EH (cell line): ENCODE measurements around the gene MAML2.
"Not testable (repeated sequence)": the region's sequence is repeated elsewhere in the genome, so short reads cannot be mapped to it uniquely, and the experiment has no call there.

Experiments used
- DNase-seq: peaks from one replicate; pipeline ENCODE4 v3.0.0-alpha.2; 2015; ENCODE audit warnings: low read depth

MAML2 gene

DNA sequence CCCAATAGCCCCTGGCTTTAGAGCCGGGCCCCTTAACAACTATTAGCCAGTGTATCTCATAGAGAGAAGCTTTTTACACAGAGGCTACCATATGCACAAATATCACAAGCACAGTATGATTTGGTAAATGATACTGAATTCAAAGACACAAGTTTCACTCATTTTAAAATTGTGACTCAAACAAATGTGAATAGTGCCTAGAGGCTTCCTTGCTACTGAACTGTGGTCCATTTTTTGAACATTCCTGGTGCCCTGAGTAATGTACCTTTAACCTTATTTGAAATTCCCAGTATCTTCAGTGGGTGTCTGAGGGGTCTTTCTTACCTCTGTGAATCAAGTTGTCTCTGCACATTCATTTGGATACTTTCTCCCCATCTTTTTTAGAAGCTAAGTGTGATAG, 156.2 kb downstream of the MAML2 start:
- DNase-seq: peak; percentile 42

GRCh38 chr11:96185220-96185768, 157.7 kb downstream of the MAML2 start:
- no peak for DNase-seq

DNA sequence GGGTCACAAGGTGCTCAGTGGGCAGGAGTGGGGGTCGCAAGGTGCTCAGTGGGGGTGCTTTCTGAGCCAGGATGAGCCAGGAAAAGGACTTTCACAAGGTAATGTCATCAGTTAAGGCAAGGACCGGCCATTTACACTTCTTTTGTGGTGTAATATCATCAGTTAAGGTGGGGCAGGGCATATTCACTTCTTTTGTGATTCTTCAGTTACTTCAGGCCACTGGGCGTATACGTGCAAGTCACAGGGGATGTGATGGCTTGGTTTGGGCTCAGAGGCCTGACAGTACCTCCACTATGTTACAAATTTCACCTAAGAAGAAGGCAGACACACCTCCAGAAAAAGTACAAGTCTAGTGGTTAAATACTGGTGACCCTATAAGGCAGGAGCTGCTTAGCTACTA, 162.1 kb downstream of the MAML2 start:
- not testable (repeated sequence) for DNase-seq

DNA sequence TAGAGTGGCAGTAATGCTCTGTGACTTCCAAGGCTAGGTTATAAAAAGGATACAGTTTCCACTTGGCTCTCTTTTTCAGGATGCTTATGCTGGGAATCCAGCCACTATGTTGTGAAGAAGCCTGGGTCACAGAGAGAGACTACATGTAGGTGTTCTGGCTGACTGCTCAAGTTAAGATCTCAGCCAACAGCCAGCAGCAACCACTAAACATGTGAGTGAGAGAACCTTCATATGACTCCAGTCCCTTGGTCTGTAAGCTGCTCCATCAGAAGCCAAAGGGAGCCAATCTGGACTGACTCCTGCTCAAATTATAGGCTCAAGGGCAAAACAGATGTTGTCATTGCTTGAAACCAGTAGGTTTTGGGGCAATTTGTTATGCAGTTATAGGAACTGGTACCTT, 162.7 kb downstream of the MAML2 start:
- DNase-seq: no peak

GRCh38 chr11:96179905-96180304, 163.1 kb downstream of the MAML2 start:
- no peak for DNase-seq

DNA sequence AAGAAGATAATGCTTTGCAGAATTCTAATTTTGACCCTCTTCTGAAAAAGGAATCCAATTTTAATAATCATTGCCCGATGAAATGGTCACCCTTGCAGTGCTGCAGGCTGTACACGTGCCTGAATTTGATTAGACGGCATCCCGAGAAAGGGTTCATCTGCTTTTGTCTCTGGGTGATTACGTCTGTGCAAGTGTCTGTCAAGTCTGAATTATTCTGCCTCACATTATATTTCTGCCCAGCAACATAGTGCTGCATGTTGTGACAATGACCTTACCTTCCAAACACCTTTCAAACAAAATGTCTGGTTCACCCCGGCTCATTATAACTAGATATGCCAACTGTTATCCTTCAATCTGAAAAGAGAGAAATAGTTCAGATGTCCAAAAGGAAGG, 164.1 kb downstream of the MAML2 start:
- DNase-seq: no peak

- DNase-seq: no peak
Measured at GRCh38 chr11:96178049-96178886, 164.7 kb downstream of the MAML2 start.

DNA sequence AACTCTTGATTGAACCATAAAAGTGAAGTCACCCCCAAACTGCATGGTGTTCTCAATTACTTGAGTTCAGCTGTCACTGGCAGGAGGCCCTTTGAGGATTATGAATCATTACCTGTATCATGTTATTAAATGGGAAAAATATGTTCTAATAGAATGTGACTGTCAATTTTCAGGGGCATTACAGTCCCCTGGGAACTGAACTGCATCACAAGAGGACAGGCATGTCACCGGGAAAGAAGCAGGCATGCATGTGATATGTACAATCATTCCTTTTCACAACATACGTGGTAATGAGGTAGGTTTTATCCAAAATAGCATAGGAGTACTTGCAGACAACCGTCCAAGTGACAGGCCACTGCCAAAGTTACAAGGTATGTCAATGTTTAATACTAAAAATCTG, 165.8 kb downstream of the MAML2 start:
- DNase-seq: no peak

- DNase-seq: no peak
Measured at GRCh38 chr11:96173906-96174305, 169.1 kb downstream of the MAML2 start.

GRCh38 chr11:96173422-96173821, 169.6 kb downstream of the MAML2 start:
- no peak for DNase-seq

GRCh38 chr11:96172604-96173003, 170.4 kb downstream of the MAML2 start:
- no peak for DNase-seq

- no peak for DNase-seq
Measured at GRCh38 chr11:96169250-96169649, 173.7 kb downstream of the MAML2 start.

GRCh38 chr11:96168623-96169022, 174.4 kb downstream of the MAML2 start:
- peak; percentile 92 for DNase-seq

DNA sequence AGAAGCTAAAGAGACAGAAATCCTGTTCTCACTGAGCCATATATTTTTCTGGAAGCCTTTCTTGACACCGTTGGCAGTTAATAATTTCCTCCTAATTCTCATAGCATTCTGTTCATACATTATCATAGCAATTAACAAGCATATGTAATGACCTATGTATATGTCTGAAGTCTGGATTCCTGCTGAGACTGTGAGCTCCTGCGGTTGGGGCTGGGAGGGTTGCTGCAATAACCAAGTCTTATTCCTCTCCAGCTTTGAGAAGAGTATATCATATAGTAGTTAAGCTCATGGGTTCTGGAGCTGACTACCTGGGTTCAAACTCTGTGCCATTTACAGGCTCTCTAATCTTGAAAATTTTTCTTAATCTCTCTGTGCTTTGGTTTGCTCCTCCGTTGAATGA, 175.2 kb downstream of the MAML2 start:
- DNase-seq: no peak

DNA sequence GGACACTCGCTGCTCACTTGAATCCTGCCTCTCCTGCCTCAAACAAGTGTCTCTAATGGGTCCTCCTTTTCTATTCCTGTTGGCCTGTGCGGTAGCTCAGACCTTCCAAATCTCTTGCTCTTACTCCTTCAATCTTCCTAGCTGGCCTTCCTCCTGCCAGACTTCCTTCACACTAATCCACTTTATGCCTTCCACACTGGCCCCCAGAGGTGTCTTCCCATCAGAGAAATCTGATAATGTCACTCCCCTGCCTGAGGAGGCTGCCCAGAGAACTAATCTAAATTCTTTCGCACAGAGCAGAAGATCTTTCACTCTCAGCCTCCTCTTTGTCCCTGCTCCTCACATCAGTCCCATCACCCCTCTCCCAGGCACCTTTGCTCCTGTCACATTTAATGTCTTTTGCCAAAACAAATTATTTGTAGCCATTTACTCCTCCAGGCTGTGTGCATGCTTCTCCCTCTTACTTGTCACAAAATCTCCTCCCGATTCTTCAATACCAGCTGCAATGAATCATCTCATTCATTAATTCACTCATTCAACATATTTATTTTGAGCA, 175.7 kb downstream of the MAML2 start:
- DNase-seq: no peak

DNA sequence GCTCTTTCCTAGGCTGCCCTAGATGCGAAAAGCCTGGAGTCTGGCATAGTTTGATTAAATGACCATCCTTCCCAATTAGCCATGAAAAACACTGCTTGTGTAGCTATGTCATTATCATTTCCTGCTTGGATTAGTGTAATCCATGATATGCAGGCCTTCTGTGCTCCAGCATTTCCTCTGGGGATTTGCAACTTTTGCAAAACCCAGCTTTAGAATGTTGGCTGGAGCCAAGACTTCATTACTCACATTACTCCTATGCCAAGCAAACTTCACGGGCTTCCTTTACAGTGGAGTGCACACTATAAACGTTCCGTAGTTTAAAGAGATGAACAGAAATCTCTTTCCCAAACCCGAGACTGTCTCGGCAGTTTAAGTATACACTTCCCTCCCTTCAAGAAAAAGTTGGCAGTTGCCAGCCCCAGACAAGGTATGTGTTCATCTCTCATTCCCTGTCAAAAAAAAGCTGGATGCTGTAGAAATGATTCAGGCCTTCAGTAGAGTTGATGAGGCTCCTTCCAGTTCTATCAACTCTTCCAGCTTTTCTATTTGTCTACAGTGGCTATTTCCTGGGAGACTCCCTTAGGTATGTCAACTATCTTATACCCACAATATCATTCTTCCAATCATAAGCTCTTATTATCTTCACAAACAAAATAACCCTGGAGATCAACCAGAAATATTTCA, 180.0 kb downstream of the MAML2 start:
- peak; percentile 94 for DNase-seq

GRCh38 chr11:96161307-96162089, 181.5 kb downstream of the MAML2 start:
- peak; percentile 80 for DNase-seq

- DNase-seq: no peak
Measured at GRCh38 chr11:96160732-96161306, 182.2 kb downstream of the MAML2 start.

DNA sequence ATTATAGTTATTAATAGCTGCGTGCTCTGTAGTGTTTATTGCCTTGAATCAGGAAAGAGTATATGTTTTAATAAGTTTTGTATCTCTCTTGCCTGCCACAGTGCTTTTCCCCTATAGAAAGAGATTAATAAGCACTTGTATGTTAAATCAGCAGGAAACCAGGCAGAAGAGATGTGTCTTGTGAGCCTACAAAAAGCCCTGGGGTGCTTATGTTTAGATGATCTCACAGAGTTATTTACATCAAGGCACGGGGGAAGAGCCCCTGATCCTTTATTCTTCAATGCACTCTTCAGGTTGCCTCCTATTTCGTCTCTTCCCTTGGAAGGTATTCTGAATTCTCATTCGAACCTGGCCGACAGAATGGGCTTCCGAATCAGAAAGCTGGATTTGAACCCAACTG, 183.0 kb downstream of the MAML2 start:
- DNase-seq: no peak

GRCh38 chr11:96158126-96158525, 184.9 kb downstream of the MAML2 start:
- DNase-seq: no peak

- DNase-seq: no peak
Measured at GRCh38 chr11:96157517-96157873, 185.5 kb downstream of the MAML2 start.

DNA sequence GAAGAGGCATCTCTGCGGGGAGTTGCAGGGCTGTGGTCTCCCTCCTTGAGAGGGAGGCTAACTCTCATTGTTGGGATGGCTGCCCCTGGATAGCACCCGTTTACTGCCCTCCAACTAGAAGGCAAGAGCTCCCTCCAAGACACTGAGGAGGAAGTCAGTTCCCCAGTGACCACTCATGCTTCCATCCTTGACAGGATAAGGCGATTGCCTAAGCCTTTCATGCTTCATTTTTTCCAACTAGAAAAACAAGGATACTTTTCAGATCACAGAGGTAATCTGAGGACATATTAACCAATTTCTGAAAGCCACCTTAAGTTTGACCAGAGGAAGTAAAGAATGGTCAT, 186.6 kb downstream of the MAML2 start:
- DNase-seq: no peak
